ENCODE results near the gene ARHGAP26.

Gene ARHGAP26

DNA sequence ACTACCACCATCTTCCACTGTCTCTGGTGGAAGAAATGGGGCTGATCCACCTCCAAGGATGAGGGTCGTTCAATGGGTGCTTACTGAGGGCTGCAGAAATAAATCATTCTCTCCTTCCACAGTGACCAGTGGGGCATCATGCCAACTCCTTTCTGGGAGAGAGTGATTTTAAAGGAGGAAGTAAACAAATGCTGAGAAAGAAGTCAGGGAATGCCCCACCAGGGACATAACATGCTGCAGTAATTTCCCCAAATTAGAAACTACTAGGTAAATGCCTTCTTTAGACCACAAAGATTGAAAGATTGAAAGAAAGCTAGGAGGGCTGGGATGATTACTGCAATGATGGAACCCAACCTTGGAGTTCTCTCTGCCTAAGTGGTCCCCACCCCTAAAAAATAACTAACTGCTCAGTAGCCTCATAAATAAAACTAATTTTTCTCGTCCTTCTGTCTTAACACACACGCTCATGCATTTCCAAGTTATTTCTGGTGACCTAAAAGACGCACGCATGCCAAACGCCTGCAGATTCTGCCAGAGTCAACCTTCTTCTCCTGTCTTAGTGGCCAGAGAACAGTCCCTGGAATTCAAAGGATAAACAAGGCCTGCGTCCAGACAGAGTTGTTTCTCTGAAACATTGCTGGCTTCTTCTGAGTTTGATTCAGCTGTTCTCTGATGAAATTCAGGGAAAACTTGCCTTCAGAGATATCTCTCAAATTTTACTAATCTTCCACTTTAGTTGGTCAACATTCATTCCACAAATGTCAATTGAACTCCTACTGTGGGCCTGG, 383.3 kb downstream of the ARHGAP26 start:
- no peak for TF ChIP-seq CTCF (IDR thresholded peaks at IDR 0.05)

DNA sequence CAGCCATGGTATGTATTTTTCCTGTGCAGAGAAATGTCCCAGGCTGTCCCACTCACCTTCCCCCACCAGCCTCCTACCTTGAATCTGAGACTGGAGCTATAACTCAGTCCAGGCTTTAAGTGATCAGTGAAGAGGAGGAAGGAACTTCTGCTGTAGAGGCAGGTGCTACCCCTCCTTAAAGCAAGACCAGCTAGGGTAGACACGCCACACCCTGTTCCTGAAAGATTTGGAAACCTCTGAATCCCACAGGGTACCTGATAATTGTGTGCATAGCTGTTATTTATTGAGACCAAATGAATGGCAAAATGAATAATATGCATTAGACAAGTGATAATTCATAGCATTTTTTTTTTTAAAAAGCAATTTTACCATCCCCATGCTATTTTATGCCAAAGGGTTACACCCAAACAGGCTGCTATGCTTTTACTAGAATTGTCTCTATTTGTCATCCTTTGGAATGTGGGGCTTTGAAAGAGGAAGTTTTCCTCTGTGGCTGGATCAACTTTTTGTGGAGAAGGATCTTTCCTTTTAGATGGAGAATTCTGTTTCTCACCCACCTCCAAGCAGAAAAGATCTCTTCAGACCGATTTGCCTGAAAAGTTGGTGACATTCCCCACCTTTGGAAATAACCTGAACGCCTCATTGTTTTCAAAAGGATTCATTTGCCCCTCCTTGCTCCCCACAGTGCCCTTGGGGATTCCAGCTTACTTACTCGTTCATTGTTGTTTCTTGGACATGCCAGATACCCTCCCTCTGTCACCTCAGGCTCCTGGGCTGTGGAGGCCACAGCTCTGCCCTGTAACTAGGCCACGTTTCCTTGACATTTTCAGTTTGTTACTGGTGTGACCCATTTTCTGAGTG, 384.6 kb downstream of the ARHGAP26 start:
- TF ChIP-seq CTCF (IDR thresholded peaks at IDR 0.05), result no peak

DNA sequence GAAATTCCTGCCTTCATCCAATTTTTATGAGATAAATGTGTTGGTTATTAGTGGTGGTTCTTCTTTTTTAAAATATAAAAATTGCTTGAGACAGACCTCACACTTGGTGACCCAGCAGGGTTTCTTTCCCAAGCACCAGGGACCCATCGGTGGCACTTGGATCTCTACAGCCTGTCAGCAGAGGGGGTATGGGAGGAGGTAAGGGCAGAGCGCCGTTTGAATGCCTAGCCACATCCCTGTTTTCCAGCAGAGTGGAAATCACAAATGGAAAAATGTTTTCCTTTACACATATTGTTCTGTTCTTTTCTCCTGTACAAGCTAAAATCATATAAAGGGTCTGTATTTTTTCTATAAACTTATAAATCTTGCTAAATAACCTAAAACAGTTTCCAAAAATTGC, 385.3 kb downstream of the ARHGAP26 start:
- no peak for TF ChIP-seq CTCF (IDR thresholded peaks at IDR 0.05)

DNA sequence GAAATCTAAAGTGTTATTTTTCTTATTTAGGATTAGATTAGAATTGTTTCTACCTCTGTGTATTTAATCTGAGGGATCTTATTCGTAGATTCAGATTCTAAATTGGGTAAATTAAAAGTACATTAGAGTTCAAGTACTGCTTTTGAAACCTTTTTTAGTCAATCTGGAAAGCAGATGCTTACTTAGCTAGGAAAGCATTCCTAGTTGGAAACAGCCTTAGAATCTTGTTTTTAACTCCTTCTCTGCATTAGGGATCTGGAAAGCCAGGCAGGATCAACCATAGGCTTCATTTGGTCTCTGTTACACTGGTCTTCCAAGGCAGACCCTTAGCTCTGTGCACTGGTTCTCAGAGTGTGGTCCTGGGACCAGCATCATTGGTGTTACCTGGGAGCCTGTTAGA, 385.9 kb downstream of the ARHGAP26 start:
- no peak for TF ChIP-seq CTCF (IDR thresholded peaks at IDR 0.05)

- no peak for TF ChIP-seq CTCF (IDR thresholded peaks at IDR 0.05)
These were observed 386.4 kb downstream of the ARHGAP26 start for GRCh38 chr5:143156572-143156971.

DNA sequence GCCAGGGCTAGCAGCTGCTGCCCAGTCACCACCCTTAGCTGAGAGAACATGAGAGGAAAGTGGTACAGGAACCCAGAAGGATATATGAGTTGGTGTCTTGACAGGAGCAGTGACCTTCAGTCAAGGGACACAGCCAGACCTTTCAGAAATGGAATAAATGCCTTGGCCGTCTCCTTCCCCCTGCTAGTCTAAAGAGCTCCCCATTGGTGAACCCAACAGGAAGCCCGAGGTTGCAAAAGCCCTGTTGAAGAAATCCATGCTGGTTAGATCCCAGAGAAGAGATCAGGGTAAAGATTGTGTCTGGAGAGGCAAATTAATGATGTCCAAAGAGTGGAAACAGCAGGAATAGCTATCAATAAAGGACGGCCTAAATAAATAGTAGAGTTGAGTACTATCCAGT, 388.9 kb downstream of the ARHGAP26 start:
- TF ChIP-seq CTCF (IDR thresholded peaks at IDR 0.05), result no peak

- no peak for TF ChIP-seq CTCF (IDR thresholded peaks at IDR 0.05)
These were observed 391.8 kb downstream of the ARHGAP26 start for GRCh38 chr5:143161885-143162540.
